OCI-LY3 (cell line): Measurements from ENCODE around the gene ERBB4.

Experiments
- EZH2phosphoT487 ChIP-seq: fragments of 200-600 bp; shearing (Covaris generic); IDR thresholded peaks from 2 replicates; pipeline ENCODE4 v1.6.1; 2018; ENCODE audit warnings: antibody characterized with exemption, mixed run types, low read depth
- TF ChIP-seq, protein P1 (sequence below): fragments of 200-600, 300-600 bp; sonication (generic); IDR thresholded peaks from 2 replicates; pipeline ENCODE4 v1.5.1; 2014; ENCODE audit warnings: antibody characterized with exemption, low read length, low read depth

DNA sequence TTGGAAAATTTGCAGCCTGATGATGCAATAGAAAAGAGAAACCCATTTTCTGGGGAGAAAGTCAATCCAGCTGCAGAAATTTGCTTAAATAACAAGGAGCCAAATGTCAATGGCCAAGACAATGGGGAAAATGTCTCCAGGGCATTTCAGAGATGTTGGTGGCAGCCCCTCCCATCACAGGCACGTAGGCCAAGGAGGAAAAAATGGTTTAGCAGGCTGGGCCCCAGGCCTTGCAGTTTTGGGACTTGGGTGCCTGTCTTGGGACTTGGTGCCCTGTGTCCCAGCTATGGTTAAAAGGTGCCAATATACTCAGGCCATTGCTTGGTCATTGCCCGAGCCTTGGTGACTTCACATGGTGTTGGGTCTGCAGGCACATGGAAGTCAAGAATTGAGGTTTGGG is 368.2 kb downstream of the ERBB4 start:
- TF ChIP-seq, protein P1, sequence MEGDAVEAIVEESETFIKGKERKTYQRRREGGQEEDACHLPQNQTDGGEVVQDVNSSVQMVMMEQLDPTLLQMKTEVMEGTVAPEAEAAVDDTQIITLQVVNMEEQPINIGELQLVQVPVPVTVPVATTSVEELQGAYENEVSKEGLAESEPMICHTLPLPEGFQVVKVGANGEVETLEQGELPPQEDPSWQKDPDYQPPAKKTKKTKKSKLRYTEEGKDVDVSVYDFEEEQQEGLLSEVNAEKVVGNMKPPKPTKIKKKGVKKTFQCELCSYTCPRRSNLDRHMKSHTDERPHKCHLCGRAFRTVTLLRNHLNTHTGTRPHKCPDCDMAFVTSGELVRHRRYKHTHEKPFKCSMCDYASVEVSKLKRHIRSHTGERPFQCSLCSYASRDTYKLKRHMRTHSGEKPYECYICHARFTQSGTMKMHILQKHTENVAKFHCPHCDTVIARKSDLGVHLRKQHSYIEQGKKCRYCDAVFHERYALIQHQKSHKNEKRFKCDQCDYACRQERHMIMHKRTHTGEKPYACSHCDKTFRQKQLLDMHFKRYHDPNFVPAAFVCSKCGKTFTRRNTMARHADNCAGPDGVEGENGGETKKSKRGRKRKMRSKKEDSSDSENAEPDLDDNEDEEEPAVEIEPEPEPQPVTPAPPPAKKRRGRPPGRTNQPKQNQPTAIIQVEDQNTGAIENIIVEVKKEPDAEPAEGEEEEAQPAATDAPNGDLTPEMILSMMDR = no peak
- TF ChIP-seq EZH2phosphoT487 = no peak
